Renal pelvis (tissue), 3 donors: Measurements from ENCODE around the gene OR4C45. TPM values are rescaled to one million over a fixed set of nuclear protein-coding genes. Genes with fewer than 3 reads are reported as not detected.

Experiments used
- polyA plus RNA-seq, 3 donors: library from polyadenylated mRNA; unstranded; fragments of 120-200 nt; gene quantifications; one replicate each; pipeline ENCODE4 v1.2.1, GENCODE V29; 2013; ENCODE audit not compliant: insufficient read length in 3 of 3

Gene OR4C45
- polyA plus RNA-seq, 3 donors, result not detected

Other genes starting within 250 kb of the OR4C45 start
- not detected for gene OR4C13, start 80.5 kb upstream of the OR4C45 start, polyA plus RNA-seq
- gene OR4C12, start 50.3 kb upstream of the OR4C45 start, polyA plus RNA-seq, result not detected